Activated naive CD4-positive, alpha-beta T cell treated with anti-CD3 and anti-CD28 coated beads for 36 hours (primary cell): ENCODE data around the gene DBH. TPM values are rescaled to one million over a fixed set of nuclear protein-coding genes. Genes with fewer than 3 reads are reported as not detected.

Source experiments
- CTCF ChIA-PET: fragments of 350-600 bp; sonication (Branson Sonifier 250); formaldehyde crosslinking; loops from one replicate; lab custom pipeline; 2021; ENCODE audit warnings: antibody characterized with exemption; lab: Charles Lee
- DNase-seq: peaks from one replicate; pipeline ENCODE4 v3.0.0-alpha.2; 2020
- H3K27ac Mint-ChIP-seq: one replicate; pipeline ENCODE4 v1.8.0; 2021; ENCODE audit warnings: mild to moderate bottlenecking, mixed read lengths
- H3K27me3 Mint-ChIP-seq: one replicate; pipeline ENCODE4 v1.8.0; 2021; ENCODE audit warnings: low read depth, mixed read lengths
- H3K36me3 Mint-ChIP-seq: one replicate; pipeline ENCODE4 v1.8.0; 2021; ENCODE audit warnings: low read depth, mixed read lengths
- H3K4me1 Mint-ChIP-seq: one replicate; pipeline ENCODE4 v1.8.0; 2021; ENCODE audit warnings: low read depth, mixed read lengths
- H3K4me3 Mint-ChIP-seq: one replicate; pipeline ENCODE4 v1.8.0; 2021; ENCODE audit warnings: mild to moderate bottlenecking, moderate library complexity, mixed read lengths
- H3K9me3 Mint-ChIP-seq: one replicate; pipeline ENCODE4 v1.8.0; 2021; ENCODE audit warnings: mixed read lengths
- intact Hi-C: fragments of 100-400 bp; cut with micrococcal nuclease; formaldehyde crosslinking; loops from one replicate; pipeline ENCODE4 v1.15.1; 2023
- total RNA-seq, 2 experiments: library from RNA; stranded (reverse); gene quantifications; one replicate each; pipeline ENCODE4 v1.2.3, GENCODE V29; 2021

The DBH gene
- total RNA-seq, 2 experiments from 2014 or later, result not detected

DNA sequence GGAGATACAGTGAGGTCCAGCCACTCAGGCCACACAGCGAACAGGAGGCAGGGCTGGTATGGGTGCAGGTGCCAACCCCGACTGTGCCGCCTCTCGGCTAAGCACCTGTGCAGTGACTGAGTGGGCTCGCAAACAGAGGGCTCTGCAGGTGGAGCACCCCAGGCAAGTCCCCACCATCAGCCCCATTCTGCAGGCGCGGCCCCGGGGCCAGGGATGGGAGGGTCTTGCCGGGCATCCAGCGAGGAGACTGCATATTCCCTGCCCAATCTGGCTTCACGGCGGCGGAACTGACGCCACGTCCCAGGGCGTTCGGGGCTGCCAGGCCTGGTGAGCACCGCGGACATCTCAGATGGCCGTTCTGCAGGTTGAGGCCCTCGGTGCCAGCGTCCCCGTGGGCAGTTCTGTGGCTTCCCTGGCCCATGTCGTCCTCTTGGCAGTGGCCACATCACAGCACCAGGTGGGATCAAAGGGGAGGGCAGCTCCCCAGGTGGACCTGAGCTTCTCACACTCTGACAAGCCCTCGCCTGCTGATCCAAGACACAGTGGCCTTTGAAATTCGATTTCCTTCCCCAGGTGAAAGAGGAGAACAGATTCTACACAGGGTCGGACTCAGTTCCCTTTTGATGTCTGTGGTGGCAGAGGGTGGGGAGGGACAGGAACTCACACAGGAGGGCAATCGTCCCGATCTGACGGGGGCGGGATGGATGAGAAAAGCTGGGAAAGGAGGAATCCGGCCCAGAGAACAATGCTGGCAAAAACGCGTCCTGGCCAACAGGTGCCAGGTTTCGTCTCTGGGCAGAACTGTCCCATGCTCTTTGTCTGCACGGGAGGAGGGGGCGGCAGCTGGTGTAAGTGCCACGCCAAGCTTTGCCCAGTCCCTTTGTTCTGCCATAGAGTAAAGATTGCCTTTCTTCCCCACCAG lies 18.8 kb downstream of the DBH start:
- no peak for DNase-seq
- no peaks in the 10 kb centered on the region for H3K9me3 Mint-ChIP-seq
- intact Hi-C loops, result loop anchor here (5.0 kb wide), 1 partner anchor 337 kb away; the partner anchor contains the start of gene VAV2
- peaks cover 19% of the 10 kb centered on the region for H3K27me3 Mint-ChIP-seq
- no peak overlapping the region for H3K27ac Mint-ChIP-seq
- CTCF ChIA-PET, result interaction anchor here (2.1 kb wide), 1 partner anchor 65 kb away, joined by 8 read pairs; no protein-coding TSS in a partner anchor
- H3K4me3 Mint-ChIP-seq, result no peak overlapping the region
- no peaks in the 10 kb centered on the region for H3K36me3 Mint-ChIP-seq
- H3K4me1 Mint-ChIP-seq, result peaks cover 40% of the 10 kb centered on the region

DNA sequence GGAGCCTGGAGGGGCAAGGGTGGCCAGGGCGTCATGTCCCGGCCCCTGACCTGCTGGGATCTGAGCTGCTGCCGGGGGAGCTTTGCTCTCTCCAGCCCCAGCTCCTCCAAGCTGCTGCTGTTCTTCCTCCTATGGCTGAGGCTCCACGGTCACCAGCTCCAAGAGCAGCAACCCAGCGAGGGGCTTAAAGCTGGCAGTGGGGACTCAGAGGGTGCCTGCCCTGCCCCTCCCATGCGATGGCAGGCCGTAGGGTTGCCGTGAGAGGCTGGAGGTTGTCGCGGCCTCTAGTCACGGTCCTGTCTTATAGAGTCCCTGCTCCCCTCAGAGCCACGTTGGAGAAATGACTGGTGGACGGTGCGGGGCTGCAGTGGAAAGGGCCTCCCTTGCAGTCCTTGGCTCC lies 19.5 kb downstream of the DBH start:
- Mint-ChIP-seq H3K27me3 (peaks cover 20% of the 10 kb centered on the region), H3K9me3 (no peaks in the 10 kb centered on the region), H3K36me3 (no peaks in the 10 kb centered on the region), H3K4me1 (peaks cover 41% of the 10 kb centered on the region), H3K27ac (no peak overlapping the region), H3K4me3 (no peak overlapping the region)
- intact Hi-C loops, result loop anchor here (1.0 to 5.0 kb wide), 3 partner anchors 45 to 337 kb away; partner anchors contain the start of gene VAV2
- CTCF ChIA-PET, result interaction anchor here (2.1 kb wide), 1 partner anchor 65 kb away, joined by 8 read pairs; no protein-coding TSS in a partner anchor
- no peak for DNase-seq

DNA sequence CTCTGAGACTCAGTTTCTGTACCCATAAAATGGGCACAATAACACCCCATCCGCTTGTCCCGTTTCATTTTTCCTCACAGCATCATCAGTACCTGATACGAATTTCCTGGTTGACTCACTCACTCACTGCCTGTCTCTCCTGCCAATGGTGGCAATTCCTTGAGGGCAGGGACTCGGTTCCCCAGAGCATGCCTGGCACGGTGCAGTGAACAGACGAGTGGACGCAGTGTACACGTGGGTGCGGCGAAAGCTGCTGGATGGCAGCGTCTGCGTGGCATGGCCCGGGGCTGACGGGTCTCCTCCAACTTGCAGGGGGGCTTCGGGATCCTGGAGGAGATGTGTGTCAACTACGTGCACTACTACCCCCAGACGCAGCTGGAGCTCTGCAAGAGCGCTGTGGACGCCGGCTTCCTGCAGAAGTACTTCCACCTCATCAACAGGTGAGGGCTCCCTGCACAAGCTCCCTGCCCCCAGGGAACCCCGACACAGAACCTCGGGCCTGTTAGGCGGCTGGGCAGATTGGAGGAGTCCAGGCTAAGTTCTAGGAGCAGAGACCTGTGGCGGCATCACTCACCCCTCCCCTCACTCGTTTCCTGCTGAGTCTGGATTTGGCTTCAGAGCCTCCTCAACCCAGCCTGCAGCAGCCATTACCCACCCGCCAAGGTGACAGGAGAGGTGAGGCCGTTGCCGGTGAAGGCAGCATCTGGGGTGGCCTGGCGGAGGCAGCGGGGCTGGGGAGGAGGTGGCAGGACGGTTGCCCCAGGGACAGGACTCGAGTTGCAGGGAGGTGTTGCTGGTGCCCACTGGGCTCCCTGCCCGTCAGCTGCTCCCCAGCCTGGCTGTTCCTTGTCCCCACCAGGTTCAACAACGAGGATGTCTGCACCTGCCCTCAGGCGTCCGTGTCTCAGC lies 20.3 kb downstream of the DBH start:
- intact Hi-C loops, result loop anchor here (1.0 to 5.0 kb wide), 3 partner anchors 44 to 336 kb away; partner anchors contain the start of gene VAV2
- Mint-ChIP-seq H3K4me3 (no peak overlapping the region), H3K27me3 (peaks cover 20% of the 10 kb centered on the region)

GRCh38 chr9:133657120-133657661 lies 21.0 kb downstream of the DBH start:
- H3K36me3 Mint-ChIP-seq, result no peaks in the 10 kb centered on the region
- DNase-seq, result no peak
- no peaks in the 10 kb centered on the region for H3K9me3 Mint-ChIP-seq
- H3K27me3 Mint-ChIP-seq, result peaks cover 20% of the 10 kb centered on the region
- no peak overlapping the region for H3K4me3 Mint-ChIP-seq
- no peak overlapping the region for H3K27ac Mint-ChIP-seq
- peaks cover 41% of the 10 kb centered on the region for H3K4me1 Mint-ChIP-seq
- intact Hi-C loops, result loop anchor here (2.0 to 5.0 kb wide), 2 partner anchors 44 to 335 kb away; partner anchors contain the start of gene VAV2
- CTCF ChIA-PET, result interaction anchor here (0.9 to 2.1 kb wide), 2 partner anchors 67 to 86 kb away, joined by 3 to 8 read pairs; no protein-coding TSS in a partner anchor

More for the DNA sequence above, 20.3 kb downstream of the DBH start:
- DNase-seq, result peak; percentile 68
- H3K4me1 Mint-ChIP-seq, result peaks cover 41% of the 10 kb centered on the region
- no peaks in the 10 kb centered on the region for H3K9me3 Mint-ChIP-seq
- H3K36me3 Mint-ChIP-seq, result no peaks in the 10 kb centered on the region
- CTCF ChIA-PET, result interaction anchor here (0.9 to 2.1 kb wide), 2 partner anchors 66 to 86 kb away, joined by 3 to 8 read pairs; no protein-coding TSS in a partner anchor
- no peak overlapping the region for H3K27ac Mint-ChIP-seq

GRCh38 chr9:133658442-133659431 lies 22.6 kb downstream of the DBH start:
- CTCF ChIA-PET, result interaction anchor here (0.7 to 1.4 kb wide), 2 partner anchors 56 to 181 kb away, joined by 3 to 4 read pairs; no protein-coding TSS in a partner anchor
- Mint-ChIP-seq H3K27me3 (peaks cover 18% of the 10 kb centered on the region), H3K4me1 (peaks cover 41% of the 10 kb centered on the region), H3K9me3 (no peaks in the 10 kb centered on the region), H3K36me3 (no peaks in the 10 kb centered on the region), H3K4me3 (peak overlapping the region; percentile 45), H3K27ac (no peak overlapping the region)
- DNase-seq, result peak; percentile 60
- intact Hi-C loops, result loop anchor here (2.0 to 5.0 kb wide), 2 partner anchors 18 to 334 kb away; partner anchors contain the start of gene VAV2

DNA sequence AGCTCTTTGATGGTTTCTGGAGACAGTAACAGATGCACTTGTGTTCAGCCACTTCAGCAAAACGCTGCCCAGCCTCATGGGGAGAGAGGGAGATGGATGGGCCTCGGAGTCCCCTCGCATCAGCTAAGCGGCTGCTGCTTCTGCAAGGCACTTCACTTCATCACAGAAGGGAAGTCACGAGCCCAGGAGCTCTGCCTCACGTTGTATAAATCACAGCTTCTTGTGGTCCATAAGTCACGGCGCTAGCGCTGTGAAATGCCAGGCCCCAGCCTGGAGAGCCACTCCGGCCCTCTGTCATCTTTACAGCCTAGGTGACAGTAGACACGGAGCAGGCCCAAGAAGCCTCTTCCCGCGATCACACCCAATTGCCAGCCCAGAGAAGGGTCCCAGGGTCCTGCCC lies 23.4 kb downstream of the DBH start:
- Mint-ChIP-seq H3K9me3 (no peaks in the 10 kb centered on the region), H3K4me3 (no peak overlapping the region), H3K36me3 (no peaks in the 10 kb centered on the region), H3K27me3 (peaks cover 18% of the 10 kb centered on the region), H3K27ac (no peak overlapping the region), H3K4me1 (peaks cover 41% of the 10 kb centered on the region)
- CTCF ChIA-PET, result interaction anchor here (0.7 to 1.4 kb wide), 2 partner anchors 56 to 181 kb away, joined by 3 to 4 read pairs; no protein-coding TSS in a partner anchor
- DNase-seq, result no peak
- intact Hi-C loops, result loop anchor here (2.0 to 5.0 kb wide), 2 partner anchors 17 to 333 kb away; partner anchors contain the start of gene VAV2

- intact Hi-C loops, result no loop called here
- Mint-ChIP-seq H3K4me1 (peaks cover 27% of the 10 kb centered on the region), H3K36me3 (no peaks in the 10 kb centered on the region), H3K4me3 (no peak overlapping the region), H3K27ac (no peak overlapping the region), H3K9me3 (no peaks in the 10 kb centered on the region), H3K27me3 (peaks cover 7% of the 10 kb centered on the region)
- CTCF ChIA-PET, result no interaction called here
- no peak for DNase-seq
Measured at GRCh38 chr9:133661846-133662540, 25.8 kb downstream of the DBH start.

GRCh38 chr9:133664173-133665050 lies 28.2 kb downstream of the DBH start:
- CTCF ChIA-PET, result no interaction called here
- no peaks in the 10 kb centered on the region for H3K9me3 Mint-ChIP-seq
- no peak for DNase-seq
- H3K27ac Mint-ChIP-seq, result no peak overlapping the region
- intact Hi-C loops, result no loop called here
- no peaks in the 10 kb centered on the region for H3K36me3 Mint-ChIP-seq
- H3K4me1 Mint-ChIP-seq, result peaks cover 5% of the 10 kb centered on the region
- H3K4me3 Mint-ChIP-seq, result no peak overlapping the region
- peaks cover 4% of the 10 kb centered on the region for H3K27me3 Mint-ChIP-seq

GRCh38 chr9:133665096-133665495 lies 28.9 kb downstream of the DBH start:
- Mint-ChIP-seq H3K27ac (no peak overlapping the region), H3K4me3 (no peak overlapping the region), H3K4me1 (peaks cover under 1% of the 10 kb centered on the region), H3K36me3 (no peaks in the 10 kb centered on the region), H3K9me3 (no peaks in the 10 kb centered on the region), H3K27me3 (peaks cover under 1% of the 10 kb centered on the region)
- no peak for DNase-seq
- intact Hi-C loops, result no loop called here
- CTCF ChIA-PET, result no interaction called here
